ENCODE measurements around the gene MIA3.

- no peak for TF ChIP-seq CTCF (IDR thresholded peaks at IDR 0.05)
- TF ChIP-seq POLR2A (IDR thresholded peaks at IDR 0.05): no peak
These were observed 25.7 kb downstream of the MIA3 start for GRCh38 chr1:222643606-222643937.

All from prostate gland (tissue), 2 donors.